GM18870 (cell line): ENCODE measurements around the gene CDNF.
"Not testable (repeated sequence)": the region's sequence is repeated elsewhere in the genome, so short reads cannot be mapped to it uniquely, and the experiment has no call there.

Source experiments
- ATAC-seq: cut with Tn5 transposase; IDR thresholded peaks from one replicate; pipeline ENCODE4 v1.9.1; 2021; ENCODE audit warnings: moderate library complexity; ENCODE audit not compliant: unreplicated experiment

Gene CDNF

DNA sequence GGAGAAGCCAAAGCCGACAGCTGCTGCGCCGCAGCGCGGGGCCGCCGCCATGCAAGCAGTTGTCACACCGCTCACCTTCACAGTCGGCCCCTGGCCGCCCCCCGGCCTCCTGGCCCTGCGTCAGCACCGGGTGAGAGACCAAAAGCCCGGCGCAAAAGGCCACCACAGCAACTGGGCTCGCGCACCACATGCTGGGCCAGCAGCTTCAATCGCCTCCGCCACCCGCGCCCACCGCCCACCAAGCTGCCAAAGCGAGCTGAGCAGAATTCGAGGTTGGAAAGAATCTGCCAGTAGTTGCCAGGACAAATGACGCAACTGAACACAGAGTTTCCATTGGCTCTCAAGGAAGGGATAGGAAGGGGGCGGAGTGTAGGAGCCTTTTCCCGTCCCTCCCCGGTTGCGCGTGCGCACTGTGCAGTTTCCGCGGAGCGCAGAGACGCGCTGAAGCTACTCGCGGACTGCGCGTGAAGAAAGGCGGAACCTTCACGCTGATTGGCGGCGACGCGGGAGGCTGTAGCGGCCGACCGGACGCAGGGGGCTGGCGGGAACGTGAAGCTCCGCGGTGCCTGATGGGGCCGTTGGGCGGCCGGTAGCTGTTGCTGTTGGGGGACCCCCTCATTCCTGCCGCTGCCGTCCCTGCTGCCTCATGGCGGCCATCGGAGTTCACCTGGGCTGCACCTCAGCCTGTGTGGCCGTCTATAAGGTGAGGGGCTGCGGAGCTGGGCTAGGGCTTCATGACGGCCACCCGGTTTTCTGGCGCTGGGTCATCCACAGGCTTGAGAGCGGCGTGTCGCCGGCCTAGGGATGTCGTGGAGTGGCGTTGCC is at the start of gene CDNF, which contains the start of the genes HSPA14 and MSANTD7:
CDNF (minus strand) TSS at position 281 of the 825 bp plus-strand sequence; CDS start at position 190, 91 bp downstream.
HSPA14 (plus strand) TSS at position 550 of the 825 bp plus-strand sequence; CDS start at position 647, 97 bp downstream.
MSANTD7 (plus strand) TSS at position 550 of the 825 bp plus-strand sequence. CDS start 3,979 bp downstream, outside the sequence.
- ATAC-seq: peak; percentile 91

DNA sequence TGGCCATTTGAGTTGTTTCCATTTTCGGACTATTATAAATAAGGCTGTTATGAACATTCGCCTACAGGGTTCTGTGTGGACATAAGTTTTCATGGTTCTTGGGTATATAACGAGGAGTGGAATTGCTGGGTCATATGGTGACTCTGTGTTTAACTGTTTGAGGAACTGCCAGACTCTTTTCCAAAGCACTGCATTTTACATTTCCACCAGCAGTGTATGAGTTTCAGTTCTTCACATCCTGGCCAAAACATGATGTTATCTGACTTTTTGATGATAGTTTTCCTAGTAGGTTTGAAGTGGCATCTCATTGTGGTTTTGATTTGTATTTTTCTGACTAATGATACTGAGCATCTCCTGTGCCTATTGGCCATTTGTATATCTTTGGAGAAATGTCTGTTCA is 46.2 kb upstream of the CDNF start:
- no peak for ATAC-seq

DNA sequence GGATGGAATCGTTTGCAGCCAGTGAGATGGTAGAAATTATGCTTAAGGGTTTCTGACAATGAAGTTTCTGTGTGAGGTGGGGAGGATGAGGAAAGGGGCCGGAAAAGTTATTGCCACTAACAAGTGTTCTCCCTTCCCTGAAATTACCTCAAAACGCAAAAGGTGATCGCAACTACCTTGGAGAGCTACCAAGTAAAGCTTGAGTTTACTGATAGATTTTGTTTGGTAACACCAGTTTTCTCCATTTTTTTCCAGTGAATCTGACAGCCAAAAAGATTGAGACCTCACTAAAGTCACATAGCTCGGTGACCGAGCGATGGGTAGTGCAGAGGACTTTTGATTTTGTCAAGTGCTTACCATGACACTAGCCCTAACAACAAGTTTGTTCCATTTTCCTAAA is 42.4 kb upstream of the CDNF start:
- ATAC-seq: no peak

DNA sequence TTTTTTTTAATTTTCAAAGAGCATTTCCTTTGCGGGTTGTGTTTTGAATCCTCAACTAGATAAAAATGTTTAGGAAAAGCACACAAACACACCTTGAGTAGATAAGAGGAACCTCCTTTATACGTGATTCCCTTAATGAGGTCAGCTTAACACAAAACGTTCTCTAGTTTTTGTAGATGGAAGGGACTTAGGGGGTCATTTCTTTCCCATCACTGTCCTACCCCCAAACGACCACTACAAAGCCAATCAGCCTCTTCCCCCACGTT is 42.0 kb upstream of the CDNF start:
- no peak for ATAC-seq

DNA sequence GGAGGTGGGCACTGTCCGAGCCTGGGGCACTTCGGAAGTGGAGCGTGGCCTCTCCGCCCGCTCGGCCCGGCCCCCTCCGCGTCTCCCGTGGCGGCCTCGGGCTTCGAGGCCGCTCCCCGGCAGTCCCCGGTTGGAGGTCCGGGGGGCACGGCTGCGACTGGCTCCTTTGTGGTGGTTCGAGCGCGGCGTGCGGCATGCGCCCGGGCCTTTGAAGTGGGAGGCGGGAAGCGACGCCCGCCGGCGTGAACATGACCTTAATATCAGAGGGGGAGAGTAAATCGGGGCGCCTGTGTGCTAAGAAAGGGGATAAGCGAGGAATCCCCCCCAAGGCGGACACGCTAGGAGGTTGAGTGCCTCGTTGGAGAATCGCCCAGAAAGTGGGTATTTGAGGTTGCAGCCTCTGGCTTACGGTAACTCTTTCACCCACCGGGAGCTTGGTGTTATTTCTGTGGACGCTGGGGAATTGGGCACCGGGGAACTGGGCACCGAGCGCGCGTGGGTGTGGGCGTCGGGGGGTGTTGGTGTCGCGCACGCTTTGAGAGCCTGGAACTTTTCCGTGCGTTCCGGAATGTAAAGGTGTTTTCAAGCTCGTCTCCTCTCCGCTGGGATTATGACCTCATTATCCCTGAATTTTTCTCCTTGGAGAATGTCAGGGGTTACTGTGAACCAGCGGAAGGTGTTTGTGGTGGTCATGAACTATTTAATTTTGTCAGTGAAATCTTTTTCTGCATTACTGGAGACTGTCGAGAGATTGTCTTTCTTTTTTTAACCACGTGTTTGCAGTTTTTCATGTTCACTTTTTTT is 41.5 kb upstream of the CDNF start:
- ATAC-seq: no peak

DNA sequence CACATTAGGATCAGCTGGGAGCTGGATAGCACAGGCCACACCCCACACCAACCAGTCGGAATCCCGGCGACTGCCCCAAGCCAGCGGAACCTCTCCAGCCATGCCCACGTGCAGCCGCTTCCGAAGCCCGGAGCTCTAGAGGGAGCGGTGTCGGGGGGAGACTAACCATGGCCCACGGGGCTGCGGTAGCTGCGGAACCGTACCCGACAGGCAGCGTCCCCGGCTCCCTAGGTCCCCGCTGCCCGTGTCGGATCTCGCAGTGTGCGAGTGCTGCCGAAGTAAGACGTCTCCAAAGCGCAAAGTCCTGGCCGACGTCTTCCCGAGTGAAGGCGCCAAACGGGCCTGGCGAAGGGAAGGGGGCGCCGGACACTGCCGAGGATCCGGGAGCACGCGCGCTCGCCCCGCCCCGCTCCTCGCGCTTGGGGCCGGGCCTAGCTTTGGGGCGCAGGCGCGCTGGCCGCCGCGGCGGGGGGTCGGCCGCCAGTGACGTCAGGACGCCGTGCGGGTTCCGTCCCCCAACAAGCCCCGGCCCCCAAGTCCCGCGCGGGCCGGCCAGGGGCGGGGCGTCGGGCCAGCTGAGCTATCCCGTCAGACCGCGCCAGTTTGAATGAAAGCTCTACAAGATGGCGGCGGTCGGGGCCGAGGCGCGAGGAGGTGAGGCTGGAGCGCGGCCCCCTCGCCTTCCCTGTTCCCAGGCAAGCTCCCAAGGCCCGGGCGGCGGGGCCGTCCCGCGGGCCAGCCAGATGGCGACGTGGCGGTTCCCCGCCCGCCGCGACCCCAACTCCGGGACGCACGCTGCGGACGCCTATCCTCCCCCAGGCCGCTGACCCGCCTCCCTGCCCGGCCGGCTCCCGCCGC is 40.7 kb upstream of the CDNF start, which contains the start of gene SUV39H2:
SUV39H2 (plus strand) TSS at position 601 of the 858 bp plus-strand sequence; CDS start at position 624, 23 bp downstream.
- peak; percentile 84 for ATAC-seq

DNA sequence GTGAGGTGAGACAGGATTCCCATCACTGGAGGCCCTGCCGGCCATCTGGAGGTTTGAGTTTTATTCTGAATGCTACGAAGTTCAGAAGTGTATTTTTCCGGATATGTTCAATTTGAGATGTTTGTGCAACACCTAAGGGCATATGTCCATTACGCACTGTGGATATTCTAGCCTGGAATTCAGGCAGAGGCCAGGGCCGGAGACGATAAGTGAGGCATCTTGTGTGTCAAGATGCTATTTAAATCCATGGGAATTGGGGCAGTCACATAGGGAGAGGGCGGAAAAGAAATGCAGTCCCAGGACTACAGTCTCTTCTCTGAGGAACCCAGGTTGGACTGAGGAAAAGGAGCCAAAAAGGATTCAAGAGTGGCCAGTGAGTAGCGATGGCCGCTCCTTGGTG is 38.9 kb upstream of the CDNF start:
- no peak for ATAC-seq

DNA sequence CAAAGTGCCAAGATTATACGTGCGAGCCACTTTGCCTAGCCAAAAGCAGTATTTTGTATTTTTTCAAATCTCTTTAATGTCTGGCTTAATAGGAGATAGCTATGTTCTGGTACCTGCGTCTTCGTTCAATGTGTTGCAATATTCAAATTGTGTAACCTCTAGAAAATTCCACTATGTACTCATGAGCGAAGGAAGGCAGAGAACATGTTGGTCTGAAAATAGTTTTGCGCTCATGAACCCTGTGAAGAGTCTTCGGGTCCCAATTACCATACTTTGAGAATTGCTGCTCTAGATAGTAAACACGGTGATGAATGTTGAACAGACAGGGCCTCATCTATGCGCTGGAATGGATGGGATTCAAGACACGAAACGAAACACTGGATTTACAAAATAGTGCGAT is 38.1 kb upstream of the CDNF start:
- no peak for ATAC-seq

DNA sequence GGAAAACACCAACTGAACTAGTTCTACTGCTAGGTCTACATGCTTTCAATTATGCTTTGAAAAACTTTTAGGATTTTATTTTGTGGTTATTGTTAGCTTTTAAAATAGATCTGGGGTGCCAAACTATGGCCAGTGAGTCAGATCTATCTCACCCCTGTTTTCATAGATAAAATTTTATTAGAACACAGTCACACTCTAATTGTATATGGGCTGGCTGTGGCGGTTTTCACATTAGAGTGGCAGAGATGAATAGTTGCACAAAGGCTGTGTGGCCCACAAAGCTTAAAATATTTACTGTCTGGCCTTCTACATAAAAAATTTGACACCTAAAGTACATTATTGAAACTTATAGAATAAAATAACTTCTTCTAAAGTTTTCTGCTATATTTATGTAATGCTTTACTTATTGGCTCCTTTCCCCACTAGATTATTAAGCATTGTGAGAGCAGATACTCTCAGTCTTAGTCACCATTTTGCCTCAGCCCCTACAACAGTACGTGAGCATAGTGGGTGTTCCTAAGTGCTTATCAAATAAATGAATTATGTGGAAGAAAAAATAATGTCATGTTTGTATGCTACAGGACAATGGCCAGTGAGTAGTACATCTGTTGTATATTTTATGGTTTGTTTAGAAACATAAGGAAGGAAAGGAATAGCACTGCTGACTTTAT is 35.4 kb upstream of the CDNF start:
- peak; percentile 40 for ATAC-seq

DNA sequence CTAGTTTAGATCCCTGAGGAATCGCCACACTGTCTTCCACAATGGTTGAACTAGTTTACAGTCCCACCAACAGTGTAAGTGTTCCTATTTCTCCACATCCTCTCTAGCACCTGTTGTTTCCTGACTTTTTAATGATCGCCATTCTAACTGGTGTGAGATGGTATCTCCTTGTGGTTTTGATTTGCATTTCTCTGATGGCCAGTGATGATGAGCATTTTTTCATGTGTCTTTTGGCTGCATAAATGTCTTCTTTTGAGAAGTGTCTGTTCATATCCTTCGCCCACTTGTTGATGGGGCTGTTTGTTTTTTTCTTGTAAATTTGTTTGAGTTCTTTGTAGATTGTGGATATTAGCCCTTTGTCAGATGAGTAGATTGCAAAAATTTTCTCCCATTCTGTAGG is 27.0 kb upstream of the CDNF start:
- ATAC-seq: not testable (repeated sequence)

DNA sequence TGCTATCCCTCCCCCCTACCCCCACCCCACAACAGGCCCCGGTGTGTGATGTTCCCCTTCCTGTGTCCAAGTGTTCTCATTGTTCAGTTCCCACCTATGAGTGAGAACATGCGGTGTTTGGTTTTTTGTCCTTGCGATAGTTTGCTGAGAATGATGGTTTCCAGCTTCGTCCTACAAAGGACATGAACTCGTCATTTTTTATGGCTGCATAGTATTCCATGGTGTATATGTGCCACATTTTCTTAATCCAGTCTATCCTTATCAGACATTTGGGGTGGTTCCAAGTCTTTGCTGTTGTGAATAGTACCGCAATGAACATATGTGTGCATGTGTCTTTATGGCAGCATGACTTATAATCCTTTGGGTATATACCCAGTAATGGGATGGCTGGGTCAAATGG is 26.6 kb upstream of the CDNF start:
- not testable (repeated sequence) for ATAC-seq

DNA sequence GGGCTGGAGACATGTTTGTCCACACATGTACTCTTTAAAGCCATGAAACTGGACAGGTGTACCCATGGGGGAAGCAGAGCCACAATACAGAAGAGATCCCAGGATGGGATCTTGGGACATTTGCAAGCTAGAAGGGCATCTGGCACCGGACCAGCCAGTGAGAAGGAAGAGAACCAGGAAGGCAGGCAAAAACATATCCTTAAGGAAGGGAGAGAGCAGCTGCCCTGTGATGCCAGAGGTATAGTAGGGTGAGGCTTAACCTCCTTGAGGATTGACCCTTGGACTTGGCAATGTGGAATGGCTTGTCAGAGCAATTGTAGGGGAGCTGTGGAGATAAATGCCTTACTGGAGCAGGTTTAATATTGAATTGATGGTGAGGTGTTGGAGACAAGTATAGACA is 23.0 kb upstream of the CDNF start:
- no peak for ATAC-seq

DNA sequence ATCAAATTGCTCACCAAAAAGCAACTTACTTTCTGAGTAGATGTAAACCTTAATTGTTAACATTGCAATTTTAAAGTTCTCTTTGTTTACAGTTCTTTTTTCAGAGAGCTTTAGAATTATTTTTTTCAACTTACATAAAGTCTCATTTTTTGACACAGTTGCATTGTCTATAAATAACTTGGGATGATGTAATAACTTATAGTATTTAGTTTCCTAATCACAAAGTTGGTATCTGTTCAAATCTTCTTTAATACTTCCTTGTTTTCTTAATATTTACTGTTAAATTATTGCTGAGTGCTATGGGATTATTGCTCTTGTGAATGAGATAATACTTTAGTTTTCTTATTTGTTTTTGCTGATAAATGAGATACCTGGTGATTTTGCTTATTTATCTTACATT is 21.9 kb upstream of the CDNF start:
- no peak for ATAC-seq

DNA sequence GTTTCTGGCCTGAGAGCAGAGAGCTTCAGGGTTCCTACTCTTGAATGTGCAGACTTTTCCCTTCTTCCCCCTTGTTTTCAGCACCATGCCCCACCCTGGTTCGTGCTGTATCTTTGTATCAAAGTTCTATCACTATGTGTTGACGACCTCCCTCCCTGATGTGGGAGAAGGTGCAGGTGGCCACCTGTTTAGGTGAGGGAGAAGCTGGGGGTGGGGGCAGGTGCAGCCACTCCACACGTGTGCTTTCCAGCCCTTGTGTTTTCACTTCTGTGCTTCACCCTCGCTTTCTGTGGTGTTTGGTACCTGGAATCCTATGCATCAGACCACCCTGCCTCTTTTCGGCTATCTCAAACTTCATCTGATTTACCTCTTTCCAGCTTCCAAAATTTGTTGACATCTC is 21.2 kb upstream of the CDNF start:
- no peak for ATAC-seq

DNA sequence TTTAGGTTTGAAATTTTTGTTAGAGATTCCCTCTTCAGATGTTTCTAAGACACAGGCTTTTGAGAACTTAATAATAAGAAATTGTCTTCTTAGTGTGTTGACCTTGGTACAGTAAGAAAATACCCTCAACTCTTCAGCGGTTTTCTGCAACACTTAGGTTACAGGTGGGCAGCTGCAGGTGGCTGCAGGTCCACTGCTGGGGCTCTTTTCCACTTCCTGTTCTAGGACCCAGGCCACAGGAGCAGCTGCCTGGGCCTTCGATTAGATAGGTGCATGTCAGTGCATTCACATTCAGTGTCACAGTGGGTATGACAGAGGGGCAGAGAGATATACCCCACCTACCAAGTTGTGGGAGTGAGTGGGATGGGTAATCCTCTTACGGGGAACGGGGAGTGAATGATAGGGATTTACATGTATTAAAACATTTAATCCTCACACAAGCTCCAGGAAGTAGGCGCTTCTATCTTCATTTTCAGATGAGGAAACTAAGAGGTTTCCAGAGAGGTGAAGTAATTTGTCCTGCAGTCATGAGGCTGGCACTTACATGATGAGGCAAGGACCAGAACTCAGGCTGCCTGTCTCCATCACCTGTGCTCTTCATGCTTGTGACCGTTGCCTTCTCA is 20.6 kb upstream of the CDNF start:
- ATAC-seq: no peak

DNA sequence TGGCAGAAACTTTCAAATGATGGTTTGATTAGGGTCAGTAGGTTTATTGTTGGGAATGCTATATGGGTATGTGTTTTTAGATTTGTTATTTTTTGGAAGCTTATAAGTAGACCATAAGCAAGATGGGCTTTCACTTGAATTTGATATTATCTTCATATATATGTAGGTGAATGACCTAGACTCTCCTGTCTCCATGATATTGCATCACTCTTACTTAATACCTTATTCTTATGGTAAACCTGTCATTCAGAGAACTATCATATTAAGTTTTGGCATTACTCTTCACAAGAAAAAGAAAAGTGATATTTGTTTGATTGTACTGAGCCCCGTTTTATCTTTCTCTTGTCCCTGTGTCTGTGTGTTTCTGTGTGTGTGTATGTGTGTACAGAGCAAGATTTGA is 17.6 kb upstream of the CDNF start:
- ATAC-seq: no peak

DNA sequence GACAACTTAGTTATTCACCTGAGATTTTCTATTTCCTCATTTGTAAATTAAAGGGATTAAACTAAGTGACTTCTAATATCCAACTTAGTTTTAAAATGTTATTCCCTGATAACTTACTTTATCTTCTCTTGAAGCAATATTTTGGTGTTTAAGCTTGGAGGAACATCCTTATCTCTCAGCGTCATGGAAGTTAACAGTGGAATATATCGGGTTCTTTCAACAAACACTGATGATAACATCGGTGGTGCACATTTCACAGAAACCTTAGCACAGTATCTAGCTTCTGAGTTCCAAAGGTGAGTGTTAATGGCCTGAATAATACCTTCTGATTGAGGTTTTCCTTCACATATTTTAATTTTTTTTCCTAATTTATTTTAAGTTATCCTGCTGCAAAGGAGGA is 14.4 kb upstream of the CDNF start:
- ATAC-seq: no peak

DNA sequence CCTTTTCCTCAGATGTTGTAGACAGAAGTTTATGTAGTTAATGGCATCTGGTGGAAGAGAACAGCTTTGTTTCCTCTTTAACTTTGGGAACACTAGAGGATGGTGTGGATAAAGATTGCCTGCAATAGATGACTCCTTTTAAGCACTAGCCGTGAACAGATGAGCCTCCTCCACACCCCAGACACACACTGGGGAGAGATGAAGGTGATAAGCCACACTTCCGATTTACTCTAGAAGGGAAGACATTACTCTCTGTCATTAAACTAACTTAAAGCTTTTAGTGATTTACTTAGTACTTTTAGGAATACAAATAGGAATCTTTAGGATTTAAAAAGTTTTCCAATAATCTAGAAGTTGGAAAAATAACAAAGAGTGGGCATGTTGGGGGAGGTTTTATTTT is 7.1 kb upstream of the CDNF start:
- ATAC-seq: no peak

DNA sequence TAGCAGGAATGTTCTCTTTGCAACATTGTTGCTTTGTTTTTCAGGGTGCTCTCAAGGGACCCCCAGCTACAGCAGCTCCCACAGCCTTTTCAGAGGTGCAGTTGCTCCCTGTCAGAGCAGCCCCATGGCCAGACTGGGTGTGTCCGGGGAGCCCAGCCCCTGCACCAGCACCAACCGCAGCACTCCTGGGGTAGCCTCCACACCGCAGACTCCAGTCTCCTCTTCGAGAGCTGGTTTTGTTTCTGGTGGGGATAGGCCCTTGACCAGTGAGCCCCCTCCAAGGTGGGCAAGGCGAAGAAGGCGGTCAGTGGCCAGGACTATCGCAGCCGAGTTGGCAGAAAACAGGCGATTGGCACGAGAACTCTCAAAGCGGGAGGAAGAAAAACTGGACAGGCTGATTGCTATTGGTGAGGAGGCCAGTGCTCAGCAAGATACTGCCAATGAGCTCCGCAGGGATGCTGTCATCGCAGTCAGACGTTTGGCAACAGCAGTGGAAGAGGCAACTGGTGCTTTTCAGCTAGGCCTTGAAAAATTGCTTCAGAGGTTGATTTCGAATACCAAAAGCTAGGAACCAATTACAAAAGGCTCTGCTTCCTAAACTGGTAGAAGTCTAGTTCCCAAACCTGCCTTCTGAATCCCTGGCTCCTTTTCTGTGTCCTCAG is 5.6 kb upstream of the CDNF start:
- no peak for ATAC-seq

DNA sequence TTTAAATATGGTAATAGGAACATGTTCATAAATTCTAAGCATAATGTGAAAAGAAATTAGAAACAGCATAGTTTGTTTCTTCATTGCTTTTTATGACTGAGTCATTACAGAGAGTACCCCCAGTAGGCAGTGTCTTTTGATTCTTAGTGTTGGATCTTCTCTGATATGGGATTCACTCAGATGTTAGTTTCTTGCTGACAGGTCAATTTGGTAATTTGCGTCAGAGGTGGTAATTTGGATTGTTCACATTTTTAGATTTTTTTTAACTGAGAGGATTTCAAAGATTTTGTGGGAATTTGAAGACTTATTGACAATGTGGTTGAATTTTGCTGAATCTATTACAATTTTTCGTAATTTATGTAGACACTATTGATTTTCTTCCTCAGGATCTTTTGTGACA is 2.3 kb upstream of the CDNF start:
- no peak for ATAC-seq
